NB4 (cell line): ENCODE results near the gene OLFM4.

Experiments used
- CTCF ChIP-seq: IDR thresholded peaks from one replicate; pipeline ENCODE4 v1.5.1; 2012; ENCODE audit warnings: low read depth, low read length
- MAX ChIP-seq: IDR thresholded peaks from 2 replicates; pipeline ENCODE4 v1.6.1; 2011; ENCODE audit warnings: low read depth, low read length

- TF ChIP-seq CTCF (no peak), MAX (no peak)
Observed at GRCh38 chr13:53020764-53021335, 7.8 kb upstream of the OLFM4 start.
